Measurements from ENCODE around the gene RAB11FIP4.

GRCh38 chr17:31415004-31415454 is 23.6 kb downstream of the RAB11FIP4 start:
- TF ChIP-seq CTCF (IDR thresholded peaks at IDR 0.05; ENCODE audit: borderline replicate concordance, extremely low read depth, low read length, poor library complexity, severe bottlenecking) (no peak), EZH2 (IDR thresholded peaks at IDR 0.05; ENCODE audit: borderline replicate concordance, low read depth, low read length, severe bottlenecking) (no peak)
